Prostate gland (tissue), 2 donors: ENCODE measurements around the gene KIF16B.

Experiments used
- CTCF ChIP-seq, 4 experiments: fragments of 200-600 bp in 2 of 4; fragments of 450-650 bp in 2 of 4; sonication (generic) in 2 of 4; IDR thresholded peaks; 1 replicate in 3 of 4; 2 replicates in 1 of 4; pipeline ENCODE4 v1.5.1; 2016 to 2019; ENCODE audit warnings: antibody characterized with exemption in 4 of 4, mild to moderate bottlenecking in 2 of 4, moderate library complexity in 2 of 4
- POLR2A ChIP-seq: fragments of 450-650 bp; IDR thresholded peaks from one replicate; pipeline ENCODE4 v1.6.1; 2016; ENCODE audit warnings: antibody characterized with exemption, mild to moderate bottlenecking

- TF ChIP-seq CTCF (IDR thresholded peaks at IDR 0.05) (no peak), POLR2A (no peak)
Measured at GRCh38 chr20:16299897-16300296, 273.4 kb downstream of the KIF16B start.
